A673 (cell line): ENCODE data around the gene ITPR1.

Experiments used
- CTCF ChIP-seq: fragments of 300-800, 200-600 bp; sonication (generic); conservative IDR thresholded peaks from 2 replicates; pipeline ENCODE4 v1.5.1; 2017; ENCODE audit warnings: low read depth, mild to moderate bottlenecking, antibody characterized with exemption, low read length, moderate library complexity, mixed read lengths
- EZH2 ChIP-seq: fragments of 200-600 bp; sonication (generic); IDR thresholded peaks from 2 replicates; pipeline ENCODE4 v1.6.1; 2017; ENCODE audit warnings: borderline replicate concordance, low read depth, mild to moderate bottlenecking, mixed read lengths, antibody characterized with exemption, low read length; ENCODE audit not compliant: poor library complexity, severe bottlenecking

- TF ChIP-seq CTCF (no peak), EZH2 (no peak)
These were observed 301.6 kb downstream of the ITPR1 start for GRCh38 chr3:4794798-4795197.
